ENCODE results near the gene CAPN9.
"Not testable (repeated sequence)": the region's sequence is repeated elsewhere in the genome, so short reads cannot be mapped to it uniquely, and the experiment has no call there.

Gene CAPN9

DNA sequence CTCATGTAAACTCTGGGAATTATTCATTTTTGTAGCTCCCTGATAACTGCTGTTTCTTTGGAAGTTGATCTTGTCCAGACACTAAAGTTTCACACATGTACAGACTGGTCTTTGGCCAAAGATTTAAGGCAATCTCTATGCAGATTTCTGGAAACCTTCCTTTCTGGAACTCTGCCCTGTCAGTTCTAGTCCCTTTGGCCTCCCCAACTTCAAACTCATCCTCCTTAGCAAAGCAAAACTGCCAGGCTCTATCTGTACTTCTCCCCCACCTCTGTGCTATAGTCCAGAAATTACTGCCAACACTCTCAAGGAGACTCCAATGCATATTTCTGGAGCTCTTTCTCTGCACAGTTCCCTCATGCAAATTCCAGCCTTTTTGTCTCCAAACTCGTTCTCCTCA, 84.6 kb downstream of the CAPN9 start:
- no peak for DNase-seq (ENCODE audit: low read depth, low spot score)
- H3K4me3 ChIP-seq (ENCODE audit: low read length): no peak overlapping the region

DNA sequence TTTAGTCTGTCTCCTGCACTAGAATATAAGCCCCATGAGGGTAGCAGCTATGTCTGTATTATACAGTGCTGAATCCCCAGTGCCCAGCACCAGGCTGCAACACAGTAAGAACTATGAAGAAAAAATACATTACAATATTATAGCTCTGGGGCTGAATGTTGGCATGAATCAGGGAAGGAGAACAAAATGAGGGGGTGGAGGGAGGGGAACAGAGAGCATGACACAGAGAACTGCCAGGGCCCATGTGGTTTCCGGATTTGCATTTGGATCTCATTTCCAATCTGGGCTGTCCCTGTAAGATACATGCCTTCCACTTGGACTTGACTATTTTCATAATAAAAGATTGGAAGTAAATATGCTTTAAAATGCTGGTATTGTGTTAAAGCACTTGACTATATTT, 85.3 kb downstream of the CAPN9 start:
- H3K4me3 ChIP-seq (ENCODE audit: low read length): no peak overlapping the region
- DNase-seq (ENCODE audit: low read depth, low spot score): no peak

DNA sequence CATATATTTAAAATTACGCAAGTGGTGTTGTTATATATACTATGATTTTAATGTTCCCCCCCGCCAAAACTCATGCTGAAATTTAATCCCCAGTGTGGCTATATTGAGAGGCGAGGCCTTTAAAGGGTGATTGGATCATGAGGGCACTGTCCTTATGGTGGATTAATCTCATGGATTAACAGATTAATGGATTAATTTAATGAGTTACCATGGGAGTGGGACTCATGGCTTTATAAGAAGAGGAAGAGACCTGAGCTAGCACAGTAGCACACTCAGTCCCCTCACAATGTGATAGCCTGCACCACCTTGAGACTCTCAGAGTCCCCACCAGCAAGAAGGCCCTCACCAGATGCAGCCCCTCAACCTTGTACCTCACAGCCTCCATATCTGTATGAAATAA, 86.3 kb downstream of the CAPN9 start:
- no peak overlapping the region for H3K4me3 ChIP-seq (ENCODE audit: low read length)

DNA sequence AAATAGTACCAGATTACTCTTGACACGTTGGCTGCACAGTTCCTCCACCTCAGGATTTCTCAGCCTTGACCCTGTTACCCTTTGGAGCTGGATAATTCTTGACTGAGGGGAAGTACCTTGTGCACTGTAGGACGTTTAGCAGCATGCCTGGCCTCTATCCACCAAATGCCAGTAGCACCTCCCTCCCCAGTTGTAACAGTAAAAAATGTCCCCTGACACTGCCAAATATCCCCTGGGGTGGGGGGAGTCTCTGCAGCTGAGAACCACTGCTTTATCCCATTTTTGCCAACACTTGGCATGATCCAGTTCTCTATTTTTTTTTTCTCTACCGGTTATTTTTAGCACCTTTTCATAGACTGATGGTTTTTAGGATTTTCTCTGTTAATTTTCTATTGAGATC, 87.1 kb downstream of the CAPN9 start:
- no peak for DNase-seq (ENCODE audit: low read depth, low spot score)
- no peak overlapping the region for H3K4me3 ChIP-seq (ENCODE audit: low read length)

More for the DNA sequence above, 86.3 kb downstream of the CAPN9 start:
- no peak for DNase-seq (ENCODE audit: low read depth, low spot score)

DNA sequence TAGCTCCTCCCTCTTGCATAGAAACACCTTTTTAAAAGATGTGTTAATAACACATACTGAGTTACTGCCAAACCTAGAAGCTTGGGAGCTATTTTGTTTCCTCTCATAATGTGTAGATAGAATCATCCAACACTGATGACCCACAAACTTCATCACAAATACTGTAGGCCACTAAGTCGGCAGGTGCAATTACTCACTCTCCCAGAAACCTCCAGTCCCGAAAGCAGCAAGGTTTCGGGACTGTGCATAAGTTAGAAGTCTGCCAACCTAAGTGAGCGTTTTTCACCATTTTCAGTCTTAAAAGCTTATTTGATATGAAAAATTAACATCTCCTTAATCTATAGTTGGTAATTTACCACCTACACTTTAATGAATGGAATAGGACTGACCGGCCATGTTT, 89.2 kb downstream of the CAPN9 start:
- no peak for DNase-seq (ENCODE audit: low read depth, low spot score)
- H3K4me3 ChIP-seq (ENCODE audit: low read length): no peak overlapping the region

DNA sequence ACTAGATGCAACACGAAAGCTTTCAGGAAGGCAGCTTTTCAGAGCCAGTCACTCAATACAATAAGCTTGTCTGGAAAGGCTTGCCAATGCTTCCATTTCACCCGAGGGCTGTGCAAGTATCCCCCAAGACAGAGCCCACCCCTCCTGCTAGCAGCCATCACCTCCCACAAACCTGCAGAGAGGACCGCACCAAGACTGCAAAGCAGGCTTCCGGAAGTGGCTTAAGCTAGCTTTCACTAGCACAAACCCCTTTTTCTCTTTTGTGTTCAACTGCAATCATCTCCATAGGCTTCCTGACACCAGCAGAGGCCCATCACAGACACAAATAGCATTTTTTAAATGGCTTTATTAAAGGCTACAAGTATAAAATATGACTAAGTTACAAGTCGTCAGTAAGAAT, 89.6 kb downstream of the CAPN9 start:
- DNase-seq (ENCODE audit: low read depth, low spot score): no peak
- no peak overlapping the region for H3K4me3 ChIP-seq (ENCODE audit: low read length)

DNA sequence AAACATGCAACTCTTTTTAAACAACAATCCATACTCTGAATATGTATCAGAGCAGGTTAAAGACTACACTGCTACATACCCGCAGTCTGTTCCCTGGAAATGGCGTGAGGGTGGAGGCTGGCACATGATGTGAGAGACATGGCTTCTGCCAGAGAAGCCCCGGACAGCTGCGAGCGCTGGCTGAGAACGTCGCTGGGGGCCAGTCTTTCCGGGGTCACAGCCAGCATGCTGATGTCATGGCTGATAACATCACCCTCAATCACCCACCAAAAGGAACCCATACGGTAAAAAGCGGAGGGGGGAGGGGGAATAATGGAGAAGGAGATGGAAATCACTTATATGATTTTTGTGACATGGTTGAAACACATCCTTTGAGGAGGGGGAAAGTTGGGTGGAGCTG, 92.0 kb downstream of the CAPN9 start:
- DNase-seq (ENCODE audit: low read depth, low spot score): no peak
- H3K4me3 ChIP-seq (ENCODE audit: low read length): no peak overlapping the region

DNA sequence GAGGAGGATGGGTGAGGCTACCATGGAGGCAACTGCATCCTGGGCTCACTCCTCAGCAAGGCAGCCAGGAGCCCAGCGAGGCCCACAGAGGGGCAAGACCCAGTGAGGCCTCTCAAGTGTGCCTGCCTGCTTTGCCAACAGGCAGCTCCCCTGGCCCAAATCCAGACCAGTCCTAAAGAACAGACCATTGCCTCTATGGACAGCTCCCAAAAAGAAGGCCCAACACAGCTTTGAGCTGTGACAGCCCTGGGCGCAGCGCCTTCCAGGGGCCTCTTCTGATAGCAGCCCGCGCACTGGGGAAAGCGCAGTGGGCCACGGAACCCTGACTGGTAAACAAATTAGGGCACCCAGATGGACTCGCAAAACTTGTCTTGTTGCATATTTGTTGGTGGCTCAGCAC, 95.6 kb downstream of the CAPN9 start:
- no peak for DNase-seq (ENCODE audit: low read depth, low spot score)
- no peak overlapping the region for H3K4me3 ChIP-seq (ENCODE audit: low read length)

DNA sequence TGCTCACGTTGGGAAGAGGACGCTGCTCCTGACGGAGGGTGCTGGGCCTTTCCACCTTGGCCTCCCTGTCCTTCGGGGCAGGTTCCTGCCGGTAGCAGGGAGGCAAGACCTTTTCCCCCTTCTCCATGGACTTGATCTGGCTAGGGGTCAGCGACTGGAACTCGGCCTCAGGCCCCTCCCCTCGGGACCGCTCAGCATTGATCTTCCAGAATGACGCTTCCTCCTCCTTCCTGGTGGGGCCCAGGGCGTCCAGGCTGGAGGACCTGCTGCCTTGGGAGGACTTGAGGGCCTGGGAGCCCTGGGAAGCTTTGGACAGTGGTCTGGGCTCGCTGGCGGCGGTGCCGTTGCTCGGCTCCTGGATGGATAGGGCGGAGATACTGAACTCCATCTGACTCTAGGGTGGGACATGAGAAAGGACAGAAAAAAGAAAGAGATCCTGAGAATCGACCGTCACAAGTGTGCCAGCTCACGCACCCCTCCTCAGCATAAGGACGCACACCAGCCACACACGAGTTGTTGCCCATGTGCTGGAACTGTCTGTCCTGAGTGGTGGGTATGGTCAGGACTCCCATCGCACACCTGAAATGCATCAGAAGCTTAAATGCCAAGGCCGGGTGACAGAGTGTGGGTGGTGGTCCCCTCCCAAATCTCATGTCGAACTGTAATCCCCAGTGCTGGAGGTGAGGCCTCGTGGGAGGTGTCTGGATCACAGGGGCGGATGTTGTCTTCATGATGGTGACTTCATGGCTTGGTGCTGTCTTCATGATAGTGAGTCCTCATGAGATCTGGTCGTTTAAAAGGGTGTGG, 96.5 kb downstream of the CAPN9 start:
- DNase-seq (ENCODE audit: low read depth, low spot score): no peak
- H3K4me3 ChIP-seq (ENCODE audit: low read length): no peak overlapping the region

DNA sequence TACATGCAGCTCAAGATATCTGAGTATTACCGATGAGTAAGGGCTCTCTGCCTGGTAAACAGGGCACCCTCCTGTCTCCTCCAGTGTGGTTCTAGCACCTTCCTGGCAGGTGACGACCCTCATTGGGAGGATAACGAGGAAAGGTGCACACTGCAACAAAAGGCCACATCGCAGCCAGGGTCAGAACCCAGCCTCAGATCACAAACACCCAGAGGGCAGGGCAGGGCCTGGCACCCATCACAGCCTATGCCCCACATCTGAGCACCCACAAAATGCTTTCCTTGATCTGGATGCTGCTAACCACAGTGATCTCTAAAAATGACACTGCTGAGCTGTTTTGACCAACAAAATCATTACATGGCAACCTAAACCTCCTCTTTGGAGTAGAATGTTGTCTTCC, 97.4 kb downstream of the CAPN9 start:
- H3K4me3 ChIP-seq (ENCODE audit: low read length): no peak overlapping the region
- DNase-seq (ENCODE audit: low read depth, low spot score): no peak

DNA sequence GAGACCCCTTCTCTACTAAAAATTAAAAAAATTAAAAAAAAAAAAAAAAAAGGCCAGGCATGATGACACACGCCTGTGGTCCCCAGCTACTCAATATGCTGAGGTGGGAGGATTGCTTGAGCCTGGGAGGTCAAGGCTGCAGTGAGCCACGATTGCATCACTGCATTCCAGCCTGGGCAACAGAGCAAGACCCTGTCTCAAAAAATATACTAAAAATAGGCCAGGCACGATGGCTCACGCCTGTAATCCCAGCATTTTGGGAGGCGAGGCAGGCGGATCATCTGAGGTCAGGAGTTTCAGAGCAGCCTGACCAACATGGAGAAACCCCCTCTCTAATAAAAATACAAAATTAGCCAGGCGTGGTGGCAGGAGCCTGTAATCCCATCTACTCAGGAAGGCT, 98.0 kb downstream of the CAPN9 start:
- not testable (repeated sequence) for H3K4me3 ChIP-seq (ENCODE audit: low read length); DNase-seq (ENCODE audit: low read depth, low spot score)

DNA sequence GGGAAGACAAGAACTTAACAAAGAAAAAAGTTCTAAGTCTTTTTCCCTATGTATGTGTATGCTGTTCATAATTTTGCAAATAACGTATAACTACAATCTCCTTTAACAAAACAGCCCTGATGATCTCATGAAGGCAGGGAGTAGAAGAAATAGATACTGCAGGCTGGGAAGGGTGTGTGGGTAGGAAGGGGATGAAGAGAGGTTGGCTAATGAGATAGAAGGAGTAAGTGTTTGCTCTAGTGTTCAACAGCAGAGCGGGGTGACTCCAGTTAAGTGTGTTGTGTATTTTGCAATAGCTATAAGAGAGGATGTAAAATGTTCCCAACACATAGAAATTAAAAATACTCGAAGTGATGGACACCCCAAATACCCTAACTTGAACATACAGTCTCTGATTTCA, 101.0 kb downstream of the CAPN9 start:
- no peak for DNase-seq (ENCODE audit: low read depth, low spot score)

DNA sequence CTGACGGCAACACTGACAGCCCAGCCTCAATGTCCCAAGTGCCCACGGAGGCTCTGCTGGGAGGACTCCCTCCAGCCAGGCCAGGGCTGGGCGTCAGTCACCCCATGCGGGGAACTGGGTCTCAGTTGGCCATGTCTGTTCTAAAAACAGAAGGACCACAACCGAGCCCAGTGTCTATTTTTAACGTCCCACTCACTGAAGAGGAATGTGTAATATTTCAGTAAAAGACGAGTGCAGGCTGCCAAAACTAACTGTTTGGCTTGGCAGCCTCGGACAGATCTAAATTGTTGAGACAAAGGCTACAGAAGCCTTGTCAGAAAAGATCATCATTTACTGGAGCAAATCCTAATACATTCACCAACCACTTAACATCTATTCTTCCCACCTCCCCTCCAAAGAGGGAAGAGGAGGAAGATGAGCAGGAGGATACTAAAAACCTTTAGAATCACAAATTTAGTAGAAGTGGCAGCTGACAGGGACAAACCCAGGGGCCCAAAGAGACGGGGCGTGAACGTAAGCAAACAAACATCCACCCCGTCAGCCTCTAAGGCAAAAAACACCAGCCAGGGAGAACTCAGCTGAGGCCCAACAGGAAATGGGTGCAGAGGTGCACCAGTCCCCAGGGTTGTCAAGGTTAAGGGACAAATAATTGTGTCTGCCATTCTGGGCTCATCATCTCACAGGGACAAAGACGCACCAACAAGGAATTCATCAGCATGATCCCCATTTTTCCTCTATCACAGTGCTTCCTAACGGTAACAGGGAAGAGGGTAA, 102.5 kb downstream of the CAPN9 start:
- no peak overlapping the region for H3K4me3 ChIP-seq (ENCODE audit: low read length)
- no peak for DNase-seq (ENCODE audit: low read depth, low spot score)

More for the DNA sequence above, 101.0 kb downstream of the CAPN9 start:
- H3K4me3 ChIP-seq (ENCODE audit: low read length): no peak overlapping the region

DNA sequence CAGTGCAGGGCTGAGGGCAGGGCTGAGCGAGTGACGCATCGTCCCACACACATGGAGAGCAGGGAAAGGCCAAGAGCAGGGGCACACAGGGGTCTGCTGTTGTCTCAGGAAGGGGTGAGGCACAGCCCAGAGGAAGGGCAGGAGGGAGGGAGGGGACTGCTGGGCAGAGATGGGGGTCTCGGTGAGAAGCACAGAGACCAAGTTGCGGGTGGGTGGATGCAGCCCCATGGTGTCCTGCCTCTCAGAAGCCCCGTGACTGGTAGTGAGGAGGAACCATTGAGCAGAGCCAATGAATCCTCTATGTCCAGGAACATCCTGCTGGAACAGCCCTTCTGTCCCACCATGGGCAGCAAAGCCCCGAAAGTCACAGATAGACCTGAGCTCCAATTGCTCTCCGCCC, 103.4 kb downstream of the CAPN9 start:
- H3K4me3 ChIP-seq (ENCODE audit: low read length): no peak overlapping the region

DNA sequence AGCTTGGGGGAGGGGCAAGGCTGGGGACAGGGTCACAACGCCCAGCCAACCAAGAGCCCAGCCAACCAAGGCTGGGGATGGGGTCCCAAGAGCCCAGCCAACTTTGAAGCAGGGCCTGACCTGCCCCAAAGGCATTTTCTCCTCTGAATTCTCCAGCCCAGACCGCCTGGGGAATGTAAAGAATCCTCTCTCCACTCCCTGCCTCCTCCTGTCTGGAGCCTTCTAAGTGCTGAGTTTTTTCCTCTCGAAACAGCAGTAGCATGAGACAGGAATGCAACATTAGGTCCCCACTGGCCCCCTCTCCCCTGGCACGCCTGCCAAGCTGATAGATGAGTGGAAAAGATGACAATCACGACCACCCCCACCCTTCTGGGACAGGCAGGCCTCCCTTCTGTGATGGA, 104.1 kb downstream of the CAPN9 start:
- H3K4me3 ChIP-seq (ENCODE audit: low read length): no peak overlapping the region
- DNase-seq (ENCODE audit: low read depth, low spot score): no peak

More for the DNA sequence above, 103.4 kb downstream of the CAPN9 start:
- no peak for DNase-seq (ENCODE audit: low read depth, low spot score)

Data from Jurkat, Clone E6-1 (cell line).